GM13976 (cell line): Measurements from ENCODE around the gene KCNIP2.

Experiments used
- DNase-seq: peaks from one replicate; pipeline ENCODE4 v3.0.0; 2012; ENCODE audit warnings: low spot score
- in situ Hi-C: fragments of 300-500 bp; cut with MboI; formaldehyde crosslinking; loops from one replicate; pipeline ENCODE4 v1.12.0; 2022; ENCODE audit warnings: low sequenced_read_pairs, mixed read lengths, inconsistent platforms; ENCODE audit not compliant: unreplicated experiment
- TF ChIP-seq, protein P1 (sequence below): IDR thresholded peaks from 2 replicates; pipeline ENCODE4 v1.5.1; 2012; ENCODE audit warnings: borderline replicate concordance, mild to moderate bottlenecking; ENCODE audit not compliant: insufficient read depth; ENCODE audit errors: extremely low read depth, missing control alignments, control extremely low read depth

Gene KCNIP2

DNA sequence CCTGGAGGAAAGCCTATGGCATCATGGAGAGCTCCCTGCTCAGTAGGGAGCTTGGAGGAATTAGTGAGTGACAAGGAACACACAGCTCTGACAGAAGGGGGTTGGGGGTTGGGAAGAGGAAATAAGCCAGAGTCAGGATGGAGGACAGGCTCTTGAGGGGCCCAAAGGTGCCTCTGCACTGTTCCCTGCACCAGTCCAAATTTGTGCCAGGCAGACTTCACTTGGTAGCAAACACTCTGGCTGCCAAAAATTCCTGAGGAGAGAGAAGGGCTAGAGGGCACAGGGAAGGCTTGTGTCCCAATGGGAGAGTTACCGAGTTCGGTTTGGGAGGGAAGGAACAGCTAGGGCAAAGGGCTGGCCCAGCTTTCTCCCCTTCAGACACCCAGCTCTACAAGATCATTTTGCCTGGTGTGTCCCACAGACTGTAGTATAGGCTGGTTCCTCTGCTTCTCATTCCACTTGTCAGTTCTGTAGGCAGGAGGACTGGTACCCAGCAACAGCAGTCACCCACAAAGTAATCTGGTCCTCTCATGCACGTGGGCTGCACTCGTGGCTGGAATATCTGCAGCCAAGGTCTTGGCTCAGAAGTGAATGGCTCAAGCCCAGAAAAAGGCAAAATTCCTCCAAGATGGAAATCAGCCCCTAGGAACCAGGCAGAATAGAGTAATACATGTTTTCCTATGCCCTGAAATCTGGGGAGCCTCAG, 8.0 kb upstream of the KCNIP2 start:
- TF ChIP-seq, protein P1, sequence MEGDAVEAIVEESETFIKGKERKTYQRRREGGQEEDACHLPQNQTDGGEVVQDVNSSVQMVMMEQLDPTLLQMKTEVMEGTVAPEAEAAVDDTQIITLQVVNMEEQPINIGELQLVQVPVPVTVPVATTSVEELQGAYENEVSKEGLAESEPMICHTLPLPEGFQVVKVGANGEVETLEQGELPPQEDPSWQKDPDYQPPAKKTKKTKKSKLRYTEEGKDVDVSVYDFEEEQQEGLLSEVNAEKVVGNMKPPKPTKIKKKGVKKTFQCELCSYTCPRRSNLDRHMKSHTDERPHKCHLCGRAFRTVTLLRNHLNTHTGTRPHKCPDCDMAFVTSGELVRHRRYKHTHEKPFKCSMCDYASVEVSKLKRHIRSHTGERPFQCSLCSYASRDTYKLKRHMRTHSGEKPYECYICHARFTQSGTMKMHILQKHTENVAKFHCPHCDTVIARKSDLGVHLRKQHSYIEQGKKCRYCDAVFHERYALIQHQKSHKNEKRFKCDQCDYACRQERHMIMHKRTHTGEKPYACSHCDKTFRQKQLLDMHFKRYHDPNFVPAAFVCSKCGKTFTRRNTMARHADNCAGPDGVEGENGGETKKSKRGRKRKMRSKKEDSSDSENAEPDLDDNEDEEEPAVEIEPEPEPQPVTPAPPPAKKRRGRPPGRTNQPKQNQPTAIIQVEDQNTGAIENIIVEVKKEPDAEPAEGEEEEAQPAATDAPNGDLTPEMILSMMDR, result no peak
- no peak for DNase-seq
- in situ Hi-C loops, result no loop called here

DNA sequence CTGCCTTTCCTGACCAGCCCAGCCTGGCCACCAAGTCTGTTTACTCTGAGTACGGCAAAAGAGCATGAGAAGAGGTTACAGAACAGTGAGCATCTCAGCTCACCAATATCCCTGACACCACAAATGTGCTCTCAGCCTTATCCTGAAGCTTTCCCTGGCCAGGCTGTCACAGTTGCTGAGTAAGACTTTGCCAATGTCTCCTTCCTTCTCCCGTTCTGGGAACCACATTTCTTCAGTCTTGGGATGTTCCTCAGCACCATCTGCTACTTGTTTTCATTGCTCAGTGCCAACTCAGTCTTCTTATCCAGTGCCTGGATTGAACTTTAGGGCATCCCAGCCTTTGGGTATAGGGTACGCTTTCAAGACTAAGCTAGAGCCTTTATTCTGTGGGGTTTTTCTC, 7.1 kb upstream of the KCNIP2 start:
- in situ Hi-C loops, result no loop called here
- DNase-seq, result no peak

DNA sequence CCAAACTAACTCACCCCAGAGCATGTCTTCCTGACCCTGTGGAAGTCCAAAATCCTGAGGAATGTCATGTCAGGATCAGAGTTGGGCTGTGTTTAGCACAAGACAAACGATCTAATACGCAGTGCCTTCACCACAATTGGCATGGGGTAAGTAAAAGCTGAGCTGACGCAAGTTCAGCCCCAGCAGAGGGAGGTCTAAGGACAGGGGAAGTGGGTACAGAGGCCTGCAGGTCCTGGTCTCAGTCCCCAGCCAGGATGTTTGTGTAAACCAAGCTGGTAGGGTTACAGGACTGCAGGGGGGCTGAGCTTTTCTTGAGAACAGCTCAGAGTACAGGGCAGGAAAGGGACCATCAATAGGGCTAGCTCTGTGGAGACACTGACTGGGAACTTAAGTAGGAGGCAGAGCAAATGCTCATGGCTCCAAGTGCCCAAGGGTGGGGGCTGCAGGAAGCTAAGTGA, 5.3 kb upstream of the KCNIP2 start:
- in situ Hi-C loops, result no loop called here
- DNase-seq, result no peak
- TF ChIP-seq, protein P1, result no peak

More for the DNA sequence above, 7.1 kb upstream of the KCNIP2 start:
- TF ChIP-seq, protein P1, result no peak

DNA sequence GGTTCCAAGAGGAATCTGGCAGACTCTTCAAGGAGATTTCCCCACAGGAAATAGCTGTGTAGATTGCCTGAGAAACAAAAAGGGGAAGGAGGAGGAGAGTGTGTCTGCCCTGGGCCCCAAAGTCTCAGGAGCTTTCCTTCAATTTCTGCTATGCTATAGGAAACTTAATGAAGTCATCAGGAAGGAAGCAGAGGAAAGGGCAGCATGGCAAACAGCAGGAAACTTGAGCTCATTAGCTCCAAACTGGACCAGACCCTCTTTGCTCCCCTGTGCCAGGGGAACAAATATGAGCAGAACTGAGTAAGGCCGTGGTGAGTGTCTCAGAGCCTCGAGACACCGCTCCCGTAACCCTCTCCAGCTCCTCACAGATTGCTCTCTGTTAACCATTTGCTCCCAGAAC, 4.8 kb upstream of the KCNIP2 start:
- TF ChIP-seq, protein P1, result no peak
- in situ Hi-C loops, result no loop called here
- no peak for DNase-seq

DNA sequence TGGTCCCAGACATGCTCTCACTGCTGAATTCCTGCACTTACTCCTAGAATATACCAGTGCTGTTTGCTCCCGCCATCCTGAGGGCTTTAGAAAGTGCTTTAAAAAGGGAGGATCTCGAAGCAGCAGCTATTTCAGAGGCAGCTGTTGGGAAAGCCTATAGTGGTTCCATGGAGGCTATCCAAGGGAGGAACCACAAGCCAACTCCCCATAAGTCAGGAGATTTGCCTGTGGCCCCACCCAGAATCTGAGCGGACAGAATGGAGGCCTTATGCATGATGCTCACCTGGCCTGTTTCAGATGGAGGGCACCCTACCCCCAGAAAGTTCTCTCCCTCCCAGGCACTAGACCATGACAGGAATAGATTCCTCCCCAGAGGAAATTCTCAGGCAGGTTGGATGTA, 2.3 kb upstream of the KCNIP2 start:
- in situ Hi-C loops, result no loop called here
- TF ChIP-seq, protein P1, result no peak
- no peak for DNase-seq

DNA sequence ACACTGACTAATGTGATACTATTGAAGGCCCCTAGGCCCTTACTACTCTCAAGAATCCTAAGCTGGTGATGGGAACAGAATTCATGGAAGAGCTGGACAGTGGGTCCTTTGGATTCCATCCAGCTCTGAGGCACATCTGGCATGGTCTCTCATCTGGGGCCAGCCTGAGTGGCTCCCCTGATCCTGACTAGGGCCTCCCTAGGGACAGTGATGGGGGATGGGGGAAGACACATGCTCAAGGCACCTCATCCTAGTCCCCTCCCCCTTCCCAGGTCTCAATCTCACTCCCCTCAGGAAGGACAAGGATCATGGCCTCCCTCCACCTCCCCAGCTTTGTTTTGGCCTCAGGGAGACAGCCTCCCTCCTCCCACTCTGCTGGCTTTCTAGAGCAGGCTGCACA, 1.8 kb downstream of the KCNIP2 start:
- TF ChIP-seq, protein P1, result no peak
- in situ Hi-C loops, result no loop called here
- DNase-seq, result no peak
